SIG-M5 (cell line): ENCODE results near the gene RNF212.
"Not testable (repeated sequence)": the region's sequence is repeated elsewhere in the genome, so short reads cannot be mapped to it uniquely, and the experiment has no call there.

Experiments used
- DNase-seq: peaks from one replicate; lab custom pipeline; 2025; lab: John Stamatoyannopoulos, UW

The RNF212 gene

GRCh38 chr4:1113311-1114009 lies at the start of gene RNF212:
RNF212 (minus strand) TSS chr4:1113564; CDS start chr4:1113464, 100 bp downstream.
- DNase-seq = no peak

GRCh38 chr4:1160351-1160750 lies 47.0 kb upstream of the RNF212 start:
- no peak for DNase-seq

GRCh38 chr4:1156069-1156468 lies 42.7 kb upstream of the RNF212 start:
- DNase-seq = no peak

- DNase-seq = no peak
These were observed 42.0 kb upstream of the RNF212 start for GRCh38 chr4:1155314-1155713.

GRCh38 chr4:1154523-1155182 lies 41.3 kb upstream of the RNF212 start:
- DNase-seq = no peak

GRCh38 chr4:1154126-1154522 lies 40.8 kb upstream of the RNF212 start:
- DNase-seq = no peak

GRCh38 chr4:1153567-1154090 lies 40.3 kb upstream of the RNF212 start:
- no peak for DNase-seq

- DNase-seq = no peak
These were observed 38.9 kb upstream of the RNF212 start for GRCh38 chr4:1152290-1152689.

- no peak for DNase-seq
These were observed 38.2 kb upstream of the RNF212 start for GRCh38 chr4:1151541-1151940.

- no peak for DNase-seq
These were observed 37.5 kb upstream of the RNF212 start for GRCh38 chr4:1150875-1151274.

GRCh38 chr4:1139860-1140259 lies 26.5 kb upstream of the RNF212 start:
- DNase-seq = no peak

GRCh38 chr4:1137850-1138249 lies 24.5 kb upstream of the RNF212 start:
- DNase-seq = no peak

GRCh38 chr4:1137063-1137776 lies 23.9 kb upstream of the RNF212 start:
- peak; percentile 7 for DNase-seq

GRCh38 chr4:1136048-1136447 lies 22.7 kb upstream of the RNF212 start:
- DNase-seq = no peak

GRCh38 chr4:1133033-1133432 lies 19.7 kb upstream of the RNF212 start:
- no peak for DNase-seq

GRCh38 chr4:1130316-1131186 lies 17.2 kb upstream of the RNF212 start:
- no peak for DNase-seq

- DNase-seq = no peak
These were observed 13.1 kb upstream of the RNF212 start for GRCh38 chr4:1126506-1126905.

GRCh38 chr4:1125466-1125865 lies 12.1 kb upstream of the RNF212 start:
- DNase-seq = not testable (repeated sequence)

GRCh38 chr4:1124818-1125217 lies 11.5 kb upstream of the RNF212 start:
- DNase-seq = no peak

- DNase-seq = no peak
These were observed 9.1 kb upstream of the RNF212 start for GRCh38 chr4:1122505-1122904.

GRCh38 chr4:1116838-1117237 lies 3.5 kb upstream of the RNF212 start:
- DNase-seq = no peak
